HCT116 (cell line): ENCODE results near the gene KCND3. TPM values are rescaled to one million over a fixed set of nuclear protein-coding genes. Genes with fewer than 3 reads are reported as not detected.

Experiments used
- ATAC-seq: fragments of 200-7000 bp; cut with Tn5 transposase; 2 replicates; pipeline ENCODE4 v1.9.1; 2020; ENCODE audit warnings: mild to moderate bottlenecking, moderate library complexity
- BruUV-seq: library from RNA; stranded (reverse); fragments of 400-500 nt; replicated peaks from 2 replicates; lab custom pipeline; 2021; lab: Mats Ljungman, UMichigan
- CTCF ChIA-PET: fragments of 300-600 bp; sonication (Branson Sonifier 250); formaldehyde crosslinking; loops from one replicate; lab custom pipeline; 2021; ENCODE audit warnings: antibody characterized with exemption; lab: Charles Lee
- POLR2A ChIA-PET: fragments of 300-600, 350-600 bp; sonication (Branson Sonifier 250); formaldehyde crosslinking; loops from one replicate; lab custom pipeline; 2021; ENCODE audit warnings: antibody characterized with exemption; lab: Charles Lee
- RAD21 ChIA-PET, 2 experiments: fragments of 300-600 bp; sonication (Branson Sonifier 250); formaldehyde crosslinking; loops; one replicate each; lab custom pipeline; 2023; ENCODE audit warnings: low total read pairs in 2 of 2; ENCODE audit not compliant: uncharacterized antibody in 2 of 2, unreplicated experiment in 2 of 2, low non-redundant PET in 1 of 2; lab: Charles Lee
- DNase-seq: peaks from one replicate; pipeline ENCODE4 v3.0.0-alpha.2; 2010; ENCODE audit warnings: low read depth, low spot score
- H2AFZ ChIP-seq: fragments of 200-600 bp; shearing (Covaris generic), sonication (generic); 2 replicates; pipeline ENCODE4 v1.6.1; 2017; ENCODE audit warnings: low read depth, mixed run types, mixed read lengths, antibody characterized with exemption, low read length; ENCODE audit not compliant: poor library complexity, severe bottlenecking
- H3K27ac ChIP-seq: 2 replicates; pipeline ENCODE4 v1.5.1; 2012; ENCODE audit warnings: low read depth, low read length
- H3K27me3 ChIP-seq: fragments of 200-600 bp; sonication (generic); 2 replicates; pipeline ENCODE4 v1.6.1; 2016; ENCODE audit warnings: mixed run types, low read length, mixed read lengths; ENCODE audit not compliant: insufficient read depth
- H3K36me3 ChIP-seq, 2 experiments: fragments of 200-500 bp in 1 of 2; fragments of 200-600 bp in 1 of 2; sonication (Bioruptor generic) in 1 of 2; sonication (generic) in 1 of 2; 2 replicates each; pipeline versions ENCODE4 v1.5.1 to v1.6.1; 2014 to 2016; ENCODE audit warnings: low read length in 2 of 2, inconsistent platforms in 1 of 2, mixed read lengths in 1 of 2, mixed run types in 1 of 2; ENCODE audit not compliant: insufficient read depth in 2 of 2, control insufficient read depth in 1 of 2
- H3K4me1 ChIP-seq, 2 experiments: fragments of 200-600 bp in 1 of 2; sonication (generic) in 1 of 2; 2 replicates each; pipeline versions ENCODE4 v1.5.1 to v1.6.1; 2012 to 2017; ENCODE audit warnings: low read length in 2 of 2, inconsistent platforms in 1 of 2, mild to moderate bottlenecking in 1 of 2, mixed read lengths in 1 of 2, mixed run types in 1 of 2, moderate library complexity in 1 of 2; ENCODE audit not compliant: insufficient read depth in 2 of 2, control insufficient read depth in 1 of 2
- H3K4me2 ChIP-seq: fragments of 200-600 bp; sonication (generic); 2 replicates; pipeline ENCODE4 v1.6.1; 2017; ENCODE audit warnings: mixed run types, low read length, mixed read lengths
- H3K4me3 ChIP-seq, 2 experiments: fragments of 200-600 bp in 1 of 2; sonication (generic) in 1 of 2; replicated peaks in 1 of 2; 2 replicates each; pipeline ENCODE4 v1.5.1; 2011 to 2016; ENCODE audit warnings: low read length in 2 of 2, control low read depth in 1 of 2, low read depth in 1 of 2, mild to moderate bottlenecking in 1 of 2, mixed read lengths in 1 of 2, mixed run types in 1 of 2
- H3K79me2 ChIP-seq: fragments of 200-600 bp; sonication (generic); 2 replicates; pipeline ENCODE4 v1.6.1; 2017; ENCODE audit warnings: mild to moderate bottlenecking, mixed run types, low read length, moderate library complexity, mixed read lengths; ENCODE audit not compliant: insufficient read depth
- H3K9ac ChIP-seq: fragments of 200-600 bp; sonication (generic); 2 replicates; pipeline ENCODE4 v1.6.1; 2016; ENCODE audit warnings: low read length, mixed read lengths
- H3K9me2 ChIP-seq: fragments of 200-600 bp; sonication (generic), shearing (Covaris generic); 2 replicates; pipeline ENCODE4 v1.6.1; 2017; ENCODE audit warnings: mixed run types, mild to moderate bottlenecking, moderate library complexity; ENCODE audit not compliant: insufficient read depth
- H3K9me3 ChIP-seq, 2 experiments: fragments of 200-500 bp in 1 of 2; fragments of 200-600 bp in 1 of 2; sonication (Bioruptor generic) in 1 of 2; sonication (generic) in 1 of 2; 2 replicates each; pipeline ENCODE4 v1.6.1; 2014 to 2017; ENCODE audit warnings: low read length in 2 of 2, mixed read lengths in 2 of 2, inconsistent platforms in 1 of 2, low read depth in 1 of 2, mild to moderate bottlenecking in 1 of 2, mixed run types in 1 of 2, moderate library complexity in 1 of 2; ENCODE audit not compliant: control insufficient read depth in 1 of 2, insufficient read depth in 1 of 2
- H4K20me1 ChIP-seq: fragments of 200-600 bp; sonication (generic), shearing (Covaris generic); 2 replicates; pipeline ENCODE4 v1.6.1; 2017; ENCODE audit warnings: mixed run types, mild to moderate bottlenecking, moderate library complexity; ENCODE audit not compliant: insufficient read depth
- EGR1 ChIP-seq: IDR thresholded peaks from 2 replicates; pipeline ENCODE4 v1.6.1; 2012; ENCODE audit warnings: low read depth
- ELF1 ChIP-seq: IDR thresholded peaks from 2 replicates; pipeline ENCODE4 v1.6.1; 2012; ENCODE audit warnings: low read depth, borderline replicate concordance
- FOSL1 ChIP-seq: IDR thresholded peaks from 2 replicates; pipeline ENCODE4 v1.6.1; 2012; ENCODE audit warnings: low read depth
- JUND ChIP-seq: IDR thresholded peaks from 2 replicates; pipeline ENCODE4 v1.6.1; 2012
- POLR2A ChIP-seq: IDR thresholded peaks from 2 replicates; pipeline ENCODE4 v1.7.0; 2011; ENCODE audit warnings: borderline replicate concordance; ENCODE audit not compliant: insufficient read depth, insufficient read length; ENCODE audit errors: extremely low read depth
- RAD21 ChIP-seq: IDR thresholded peaks from 2 replicates; pipeline ENCODE4 v1.6.1; 2012; ENCODE audit warnings: low read depth, mild to moderate bottlenecking
- SIN3A ChIP-seq: IDR thresholded peaks from 2 replicates; pipeline ENCODE4 v1.6.1; 2012; ENCODE audit warnings: low read depth
- SP1 ChIP-seq: IDR thresholded peaks from 2 replicates; pipeline ENCODE4 v1.6.1; 2012; ENCODE audit warnings: low read depth
- SRF ChIP-seq: IDR thresholded peaks from 2 replicates; pipeline ENCODE4 v1.6.1; 2012; ENCODE audit warnings: low read depth
- TCF7L2 ChIP-seq: IDR thresholded peaks from 2 replicates; pipeline ENCODE4 v1.7.0; 2011; ENCODE audit warnings: borderline replicate concordance, inconsistent platforms; ENCODE audit not compliant: insufficient read depth, insufficient read length; ENCODE audit errors: extremely low read depth
- intact Hi-C: fragments of 100-400 bp; cut with micrococcal nuclease; formaldehyde crosslinking; loops from 2 replicates; pipeline ENCODE4 v1.10.0; 2022
- total RNA-seq: library from RNA; stranded (reverse); gene quantifications from one replicate; pipeline ENCODE4 v1.2.1, GENCODE V29; 2021; ENCODE audit not compliant: unreplicated experiment
- TF ChIP-seq, protein P1 (sequence below): IDR thresholded peaks from 2 replicates; pipeline ENCODE4 v1.6.1; 2012; ENCODE audit warnings: low read depth
- TF ChIP-seq, protein P2 (sequence below): IDR thresholded peaks from 2 replicates; pipeline ENCODE4 v1.6.1; 2012
- TF ChIP-seq, protein P3 (sequence below): IDR thresholded peaks from 2 replicates; pipeline ENCODE4 v1.6.1; 2011; ENCODE audit warnings: mild to moderate bottlenecking, low read length, moderate library complexity; ENCODE audit not compliant: insufficient replicate concordance; ENCODE audit errors: extremely low read depth
- TF ChIP-seq, protein P4 (sequence below), 3 experiments: fragments of 200-600 bp in 1 of 3; sonication (generic) in 1 of 3; IDR thresholded peaks in 2 of 3; conservative IDR thresholded peaks in 1 of 3; 2 replicates each; pipeline ENCODE4 v1.5.1; 2012 to 2017; ENCODE audit warnings: low read depth in 2 of 3, low read length in 2 of 3, antibody characterized with exemption in 1 of 3, borderline replicate concordance in 1 of 3, control low read depth in 1 of 3, mild to moderate bottlenecking in 1 of 3, mixed read lengths in 1 of 3, mixed run types in 1 of 3, moderate library complexity in 1 of 3; ENCODE audit not compliant: insufficient read depth in 1 of 3
- TF ChIP-seq, protein P5 (sequence below): IDR thresholded peaks from 2 replicates; pipeline ENCODE4 v1.6.1; 2012

KCND3 gene
- total RNA-seq, 1 experiment from 2014 or later = 0.44 TPM

DNA sequence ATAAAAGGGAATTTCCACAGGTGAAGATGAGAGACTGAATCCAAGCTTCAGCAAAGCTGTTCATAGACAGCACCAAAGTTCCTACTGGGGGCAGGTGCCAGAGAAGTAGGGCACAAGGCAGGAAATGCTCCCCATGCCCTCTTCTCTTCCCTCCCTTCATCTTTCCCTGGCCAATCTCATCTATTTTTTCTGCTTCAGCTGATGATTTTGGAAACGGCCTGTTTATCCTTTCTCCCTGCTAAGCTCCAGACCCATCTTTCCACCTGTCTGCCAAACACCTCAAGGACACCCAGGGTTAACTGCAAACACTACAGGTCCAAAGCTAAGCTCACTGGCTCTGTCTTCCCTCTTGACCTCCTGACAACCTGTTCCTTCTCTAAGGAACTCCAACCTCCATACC is 18.1 kb downstream of the KCND3 start:
- ATAC-seq (no peak), DNase-seq (no peak)
- H3K9me2 ChIP-seq = no peaks in the 10 kb centered on the region
- CTCF ChIA-PET = interaction anchor here (0.7 kb wide), 1 partner anchor 21 kb away, joined by 3 read pairs; no protein-coding TSS in a partner anchor
- H2AFZ ChIP-seq = no peak overlapping the region
- H3K4me3 ChIP-seq = no peak overlapping the region
- H4K20me1 ChIP-seq = no peaks in the 10 kb centered on the region
- RAD21 ChIA-PET = no interaction called here
- no peaks in the 10 kb centered on the region for H3K79me2 ChIP-seq
- no TSS peak for BruUV-seq
- no peak overlapping the region for H3K4me2 ChIP-seq
- intact Hi-C loops = no loop called here
- H3K27me3 ChIP-seq = peaks cover 82% of the 10 kb centered on the region
- H3K36me3 ChIP-seq = no peaks in the 10 kb centered on the region
- no peaks in the 10 kb centered on the region for H3K4me1 ChIP-seq
- H3K27ac ChIP-seq = no peak overlapping the region
- H3K9me3 ChIP-seq = no peaks in the 10 kb centered on the region
- H3K9ac ChIP-seq = no peak overlapping the region
- TF ChIP-seq, protein P1, sequence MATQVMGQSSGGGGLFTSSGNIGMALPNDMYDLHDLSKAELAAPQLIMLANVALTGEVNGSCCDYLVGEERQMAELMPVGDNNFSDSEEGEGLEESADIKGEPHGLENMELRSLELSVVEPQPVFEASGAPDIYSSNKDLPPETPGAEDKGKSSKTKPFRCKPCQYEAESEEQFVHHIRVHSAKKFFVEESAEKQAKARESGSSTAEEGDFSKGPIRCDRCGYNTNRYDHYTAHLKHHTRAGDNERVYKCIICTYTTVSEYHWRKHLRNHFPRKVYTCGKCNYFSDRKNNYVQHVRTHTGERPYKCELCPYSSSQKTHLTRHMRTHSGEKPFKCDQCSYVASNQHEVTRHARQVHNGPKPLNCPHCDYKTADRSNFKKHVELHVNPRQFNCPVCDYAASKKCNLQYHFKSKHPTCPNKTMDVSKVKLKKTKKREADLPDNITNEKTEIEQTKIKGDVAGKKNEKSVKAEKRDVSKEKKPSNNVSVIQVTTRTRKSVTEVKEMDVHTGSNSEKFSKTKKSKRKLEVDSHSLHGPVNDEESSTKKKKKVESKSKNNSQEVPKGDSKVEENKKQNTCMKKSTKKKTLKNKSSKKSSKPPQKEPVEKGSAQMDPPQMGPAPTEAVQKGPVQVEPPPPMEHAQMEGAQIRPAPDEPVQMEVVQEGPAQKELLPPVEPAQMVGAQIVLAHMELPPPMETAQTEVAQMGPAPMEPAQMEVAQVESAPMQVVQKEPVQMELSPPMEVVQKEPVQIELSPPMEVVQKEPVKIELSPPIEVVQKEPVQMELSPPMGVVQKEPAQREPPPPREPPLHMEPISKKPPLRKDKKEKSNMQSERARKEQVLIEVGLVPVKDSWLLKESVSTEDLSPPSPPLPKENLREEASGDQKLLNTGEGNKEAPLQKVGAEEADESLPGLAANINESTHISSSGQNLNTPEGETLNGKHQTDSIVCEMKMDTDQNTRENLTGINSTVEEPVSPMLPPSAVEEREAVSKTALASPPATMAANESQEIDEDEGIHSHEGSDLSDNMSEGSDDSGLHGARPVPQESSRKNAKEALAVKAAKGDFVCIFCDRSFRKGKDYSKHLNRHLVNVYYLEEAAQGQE = no peak
- TF ChIP-seq, protein P2, sequence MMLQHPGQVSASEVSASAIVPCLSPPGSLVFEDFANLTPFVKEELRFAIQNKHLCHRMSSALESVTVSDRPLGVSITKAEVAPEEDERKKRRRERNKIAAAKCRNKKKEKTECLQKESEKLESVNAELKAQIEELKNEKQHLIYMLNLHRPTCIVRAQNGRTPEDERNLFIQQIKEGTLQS = no peak
- no peak for TF ChIP-seq SP1
- TF ChIP-seq, protein P3, sequence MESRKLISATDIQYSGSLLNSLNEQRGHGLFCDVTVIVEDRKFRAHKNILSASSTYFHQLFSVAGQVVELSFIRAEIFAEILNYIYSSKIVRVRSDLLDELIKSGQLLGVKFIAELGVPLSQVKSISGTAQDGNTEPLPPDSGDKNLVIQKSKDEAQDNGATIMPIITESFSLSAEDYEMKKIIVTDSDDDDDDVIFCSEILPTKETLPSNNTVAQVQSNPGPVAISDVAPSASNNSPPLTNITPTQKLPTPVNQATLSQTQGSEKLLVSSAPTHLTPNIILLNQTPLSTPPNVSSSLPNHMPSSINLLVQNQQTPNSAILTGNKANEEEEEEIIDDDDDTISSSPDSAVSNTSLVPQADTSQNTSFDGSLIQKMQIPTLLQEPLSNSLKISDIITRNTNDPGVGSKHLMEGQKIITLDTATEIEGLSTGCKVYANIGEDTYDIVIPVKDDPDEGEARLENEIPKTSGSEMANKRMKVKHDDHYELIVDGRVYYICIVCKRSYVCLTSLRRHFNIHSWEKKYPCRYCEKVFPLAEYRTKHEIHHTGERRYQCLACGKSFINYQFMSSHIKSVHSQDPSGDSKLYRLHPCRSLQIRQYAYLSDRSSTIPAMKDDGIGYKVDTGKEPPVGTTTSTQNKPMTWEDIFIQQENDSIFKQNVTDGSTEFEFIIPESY = no peak
- TF ChIP-seq SRF = no peak
- TF ChIP-seq, protein P4, sequence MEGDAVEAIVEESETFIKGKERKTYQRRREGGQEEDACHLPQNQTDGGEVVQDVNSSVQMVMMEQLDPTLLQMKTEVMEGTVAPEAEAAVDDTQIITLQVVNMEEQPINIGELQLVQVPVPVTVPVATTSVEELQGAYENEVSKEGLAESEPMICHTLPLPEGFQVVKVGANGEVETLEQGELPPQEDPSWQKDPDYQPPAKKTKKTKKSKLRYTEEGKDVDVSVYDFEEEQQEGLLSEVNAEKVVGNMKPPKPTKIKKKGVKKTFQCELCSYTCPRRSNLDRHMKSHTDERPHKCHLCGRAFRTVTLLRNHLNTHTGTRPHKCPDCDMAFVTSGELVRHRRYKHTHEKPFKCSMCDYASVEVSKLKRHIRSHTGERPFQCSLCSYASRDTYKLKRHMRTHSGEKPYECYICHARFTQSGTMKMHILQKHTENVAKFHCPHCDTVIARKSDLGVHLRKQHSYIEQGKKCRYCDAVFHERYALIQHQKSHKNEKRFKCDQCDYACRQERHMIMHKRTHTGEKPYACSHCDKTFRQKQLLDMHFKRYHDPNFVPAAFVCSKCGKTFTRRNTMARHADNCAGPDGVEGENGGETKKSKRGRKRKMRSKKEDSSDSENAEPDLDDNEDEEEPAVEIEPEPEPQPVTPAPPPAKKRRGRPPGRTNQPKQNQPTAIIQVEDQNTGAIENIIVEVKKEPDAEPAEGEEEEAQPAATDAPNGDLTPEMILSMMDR (IDR thresholded peaks at IDR 0.05 in 2 of 3, conservative IDR thresholded peaks at IDR 0.05 in 1 of 3; ENCODE audit: borderline replicate concordance in 1 of 3, insufficient read depth in 1 of 3, low read depth in 2 of 3, low read length in 2 of 3) = no peak
- no peak for TF ChIP-seq FOSL1
- TF ChIP-seq RAD21 = no peak
- TF ChIP-seq, protein P5, sequence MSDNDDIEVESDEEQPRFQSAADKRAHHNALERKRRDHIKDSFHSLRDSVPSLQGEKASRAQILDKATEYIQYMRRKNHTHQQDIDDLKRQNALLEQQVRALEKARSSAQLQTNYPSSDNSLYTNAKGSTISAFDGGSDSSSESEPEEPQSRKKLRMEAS = no peak
- no peak for TF ChIP-seq ELF1
- no peak for TF ChIP-seq EGR1
- TF ChIP-seq POLR2A = no peak
- no peak for TF ChIP-seq JUND
- no peak for TF ChIP-seq SIN3A
- no peak for TF ChIP-seq TCF7L2
- POLR2A ChIA-PET = no interaction called here
